Osteoblast (primary cell): Measurements from ENCODE around the gene DYNC2LI1. TPM values are rescaled to one million over a fixed set of nuclear protein-coding genes. Genes with fewer than 3 reads are reported as not detected.

Experiments used
- DNase-seq: peaks from one replicate; pipeline ENCODE4 v3.0.0; 2011; ENCODE audit warnings: low spot score, mixed read lengths; ENCODE audit not compliant: insufficient read length; ENCODE audit errors: missing footprints
- H2AFZ ChIP-seq: 2 replicates; pipeline ENCODE4 v1.6.0; 2011; ENCODE audit warnings: mild to moderate bottlenecking, low read length
- H3K27ac ChIP-seq: 2 replicates; pipeline ENCODE4 v1.5.1; 2011; ENCODE audit warnings: mild to moderate bottlenecking, low read depth, low read length, moderate library complexity
- H3K27me3 ChIP-seq: 2 replicates; pipeline ENCODE4 v1.6.0; 2012; ENCODE audit warnings: mild to moderate bottlenecking, control low read depth, inconsistent platforms, low read length, moderate library complexity; ENCODE audit not compliant: insufficient read depth
- H3K36me3 ChIP-seq: 2 replicates; pipeline ENCODE4 v1.5.1; 2011; ENCODE audit warnings: mild to moderate bottlenecking, low read length, control low read depth, moderate library complexity; ENCODE audit not compliant: insufficient read depth
- H3K4me1 ChIP-seq: 2 replicates; pipeline ENCODE4 v1.5.1; 2011; ENCODE audit warnings: mild to moderate bottlenecking, low read length, control low read depth, moderate library complexity; ENCODE audit not compliant: insufficient read depth
- H3K4me2 ChIP-seq: 2 replicates; pipeline ENCODE4 v1.6.0; 2011; ENCODE audit warnings: mild to moderate bottlenecking, low read length; ENCODE audit not compliant: insufficient read depth
- H3K4me3 ChIP-seq: fragments of 200-600 bp; sonication (generic); 3 replicates; pipeline ENCODE4 v1.5.1; 2012; ENCODE audit warnings: mild to moderate bottlenecking, low read length, inconsistent platforms; ENCODE audit not compliant: insufficient read depth
- H3K79me2 ChIP-seq: 2 replicates; pipeline ENCODE4 v1.6.0; 2012; ENCODE audit warnings: mild to moderate bottlenecking, low read length, control low read depth, inconsistent platforms; ENCODE audit not compliant: insufficient read depth
- H3K9me3 ChIP-seq: 2 replicates; pipeline ENCODE4 v1.5.1; 2011; ENCODE audit warnings: low read depth, low read length, control low read depth
- H4K20me1 ChIP-seq: 2 replicates; pipeline ENCODE4 v1.6.0; 2012; ENCODE audit warnings: mild to moderate bottlenecking, low read length, control low read depth; ENCODE audit not compliant: insufficient read depth
- CTCF ChIP-seq: IDR thresholded peaks from 2 replicates; pipeline ENCODE4 v1.5.1; 2011; ENCODE audit warnings: mild to moderate bottlenecking, low read depth, low read length, moderate library complexity; ENCODE audit errors: extremely low read depth
- total RNA-seq: library from RNA; depleted of rRNA; stranded (reverse); fragments of >200 nt; gene quantifications from 2 replicates; pipeline ENCODE4 v1.2.3, GENCODE V29; 2012

The DYNC2LI1 gene
- total RNA-seq, 1 donor, result 26.8 TPM

GRCh38 chr2:43774617-43775016, 778 bp downstream of the DYNC2LI1 start:
- Histone ChIP-seq H3K27ac (peak overlapping the region; percentile 99), H3K4me2 (peak overlapping the region; percentile 98), H4K20me1 (no peaks in the 10 kb centered on the region), H3K4me1 (peaks cover 5% of the 10 kb centered on the region), H3K27me3 (no peaks in the 10 kb centered on the region), H3K36me3 (peaks cover 9% of the 10 kb centered on the region), H2AFZ (peak overlapping the region; percentile 99), H3K9me3 (no peaks in the 10 kb centered on the region), H3K79me2 (peaks cover 9% of the 10 kb centered on the region), H3K4me3 (peak overlapping the region; percentile 98)
- TF ChIP-seq CTCF, result no peak
- no peak for DNase-seq

- DNase-seq, result no peak
- TF ChIP-seq CTCF, result no peak
- Histone ChIP-seq H3K27me3 (no peaks in the 10 kb centered on the region), H3K4me2 (no peak overlapping the region), H3K4me1 (peaks cover 5% of the 10 kb centered on the region), H3K79me2 (peaks cover 9% of the 10 kb centered on the region), H3K27ac (no peak overlapping the region), H2AFZ (no peak overlapping the region), H4K20me1 (no peaks in the 10 kb centered on the region), H3K9me3 (no peaks in the 10 kb centered on the region), H3K36me3 (peaks cover 9% of the 10 kb centered on the region), H3K4me3 (no peak overlapping the region)
Measured at GRCh38 chr2:43776324-43776723, 2.5 kb downstream of the DYNC2LI1 start.

GRCh38 chr2:43777306-43777926, 3.6 kb downstream of the DYNC2LI1 start:
- Histone ChIP-seq H3K9me3 (no peaks in the 10 kb centered on the region), H3K27me3 (no peaks in the 10 kb centered on the region), H3K27ac (no peak overlapping the region), H3K4me3 (no peak overlapping the region), H3K4me2 (no peak overlapping the region), H3K79me2 (peaks cover 9% of the 10 kb centered on the region), H4K20me1 (no peaks in the 10 kb centered on the region), H2AFZ (no peak overlapping the region), H3K36me3 (peaks cover 9% of the 10 kb centered on the region), H3K4me1 (peaks cover 5% of the 10 kb centered on the region)
- no peak for TF ChIP-seq CTCF
- DNase-seq, result no peak

GRCh38 chr2:43778233-43778632, 4.4 kb downstream of the DYNC2LI1 start:
- peak; percentile 26 for DNase-seq
- H2AFZ ChIP-seq, result no peak overlapping the region
- no peaks in the 10 kb centered on the region for H3K9me3 ChIP-seq
- peaks cover 9% of the 10 kb centered on the region for H3K79me2 ChIP-seq
- H3K27ac ChIP-seq, result no peak overlapping the region
- peaks cover 9% of the 10 kb centered on the region for H3K36me3 ChIP-seq
- H3K4me2 ChIP-seq, result no peak overlapping the region
- TF ChIP-seq CTCF, result no peak
- no peak overlapping the region for H3K4me3 ChIP-seq
- H4K20me1 ChIP-seq, result no peaks in the 10 kb centered on the region
- no peaks in the 10 kb centered on the region for H3K27me3 ChIP-seq
- H3K4me1 ChIP-seq, result peaks cover 5% of the 10 kb centered on the region
